GM19035 (cell line): ENCODE measurements around the gene DCAF5.

ENCODE experiments used
- ATAC-seq: cut with Tn5 transposase; IDR thresholded peaks from one replicate; pipeline ENCODE4 v1.9.1; 2021; ENCODE audit not compliant: unreplicated experiment

DCAF5 gene

DNA sequence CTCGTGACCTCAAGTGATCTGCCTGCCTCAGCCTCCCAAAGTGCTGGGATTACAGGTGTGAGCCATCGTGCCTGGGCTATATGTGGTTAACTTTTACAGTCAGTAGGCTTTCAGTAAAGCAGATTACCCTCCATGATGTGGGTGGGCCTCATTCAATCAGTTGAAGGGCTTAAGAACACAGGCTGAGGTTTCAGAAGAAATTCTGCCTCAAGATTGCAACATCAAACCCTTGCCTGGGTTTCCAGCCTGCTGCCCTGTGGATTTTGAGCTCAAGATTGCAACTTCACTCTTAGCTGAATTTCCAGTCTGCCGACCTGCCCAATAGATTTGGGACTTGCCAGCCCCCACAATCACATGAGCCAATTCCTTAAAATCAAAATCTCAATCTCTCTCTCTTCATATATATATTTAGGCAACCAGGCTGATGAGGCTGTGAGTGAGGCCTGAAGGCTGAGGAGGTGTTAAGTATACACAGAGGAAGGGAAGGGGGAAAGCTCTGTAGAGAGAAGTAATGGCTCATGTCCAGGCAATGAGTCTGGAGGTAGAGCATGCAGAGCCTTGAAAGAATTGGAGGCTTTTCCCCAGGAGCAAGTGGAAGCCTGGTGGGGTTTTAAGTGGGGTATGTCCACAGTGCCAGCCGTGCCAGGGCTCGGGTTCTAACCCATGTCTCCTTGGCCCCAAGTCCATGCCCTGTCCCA, 140.5 kb downstream of the DCAF5 start:
- no peak for ATAC-seq

DNA sequence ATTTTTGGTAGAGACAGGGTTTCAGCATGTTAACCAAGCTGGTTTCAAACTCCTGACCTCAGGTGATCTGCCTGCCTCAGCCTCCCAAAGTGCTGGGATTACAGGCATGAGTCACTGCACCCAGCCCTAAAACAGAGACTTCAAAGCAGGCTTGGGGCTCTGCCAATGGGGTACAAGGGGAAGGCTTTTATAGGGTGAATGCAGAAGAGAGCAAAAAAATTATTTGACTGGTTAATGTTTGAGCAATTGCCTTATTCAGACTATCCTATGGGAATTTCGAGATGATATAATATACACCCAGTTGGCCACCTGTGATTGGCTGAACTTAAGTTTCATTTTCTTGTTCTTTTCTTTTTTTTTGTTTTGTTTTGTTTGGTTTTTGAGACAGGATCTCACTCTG, 142.3 kb downstream of the DCAF5 start:
- no peak for ATAC-seq

DNA sequence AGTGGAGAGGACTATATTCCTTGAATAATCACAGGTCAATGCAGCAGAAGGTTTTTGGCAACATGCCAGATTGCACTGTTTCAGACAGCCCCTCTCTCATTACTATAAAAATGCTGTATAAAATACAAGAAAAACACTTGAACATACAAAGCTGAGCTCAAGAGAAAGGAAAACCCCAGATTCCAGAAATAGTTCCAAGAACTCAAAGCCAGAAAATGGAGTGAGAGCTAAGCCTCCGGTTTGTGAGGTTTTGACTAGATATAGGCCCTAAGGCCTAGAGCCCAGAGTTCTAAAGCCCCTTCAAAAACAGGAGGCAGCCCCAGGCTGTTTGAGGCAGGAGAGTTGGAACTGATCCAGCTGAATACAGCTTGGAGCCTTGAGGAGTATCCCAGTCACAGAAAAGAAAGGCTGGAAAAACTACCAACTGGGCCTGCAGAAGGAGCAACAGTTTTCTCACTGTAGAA, 144.5 kb downstream of the DCAF5 start:
- no peak for ATAC-seq

DNA sequence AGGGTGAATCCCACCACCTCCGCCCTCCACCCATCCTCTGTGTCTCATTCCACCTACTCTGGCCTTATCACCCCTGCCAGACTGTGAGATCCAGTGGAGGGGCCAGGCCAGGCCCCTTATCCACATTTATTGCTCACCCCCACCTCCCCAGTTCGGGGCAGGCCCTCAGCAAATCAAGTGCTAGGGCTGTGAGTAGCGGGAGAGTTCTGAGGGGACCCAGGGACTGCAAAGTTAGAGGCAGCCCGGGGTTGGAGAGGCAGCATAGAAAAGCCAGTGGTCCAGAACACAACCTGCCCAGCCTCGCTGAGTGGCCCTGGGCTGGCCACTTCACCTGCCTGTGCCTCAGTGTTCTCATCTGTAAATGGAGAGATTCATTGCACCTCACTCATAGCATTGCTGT, 146.6 kb downstream of the DCAF5 start:
- ATAC-seq = no peak

DNA sequence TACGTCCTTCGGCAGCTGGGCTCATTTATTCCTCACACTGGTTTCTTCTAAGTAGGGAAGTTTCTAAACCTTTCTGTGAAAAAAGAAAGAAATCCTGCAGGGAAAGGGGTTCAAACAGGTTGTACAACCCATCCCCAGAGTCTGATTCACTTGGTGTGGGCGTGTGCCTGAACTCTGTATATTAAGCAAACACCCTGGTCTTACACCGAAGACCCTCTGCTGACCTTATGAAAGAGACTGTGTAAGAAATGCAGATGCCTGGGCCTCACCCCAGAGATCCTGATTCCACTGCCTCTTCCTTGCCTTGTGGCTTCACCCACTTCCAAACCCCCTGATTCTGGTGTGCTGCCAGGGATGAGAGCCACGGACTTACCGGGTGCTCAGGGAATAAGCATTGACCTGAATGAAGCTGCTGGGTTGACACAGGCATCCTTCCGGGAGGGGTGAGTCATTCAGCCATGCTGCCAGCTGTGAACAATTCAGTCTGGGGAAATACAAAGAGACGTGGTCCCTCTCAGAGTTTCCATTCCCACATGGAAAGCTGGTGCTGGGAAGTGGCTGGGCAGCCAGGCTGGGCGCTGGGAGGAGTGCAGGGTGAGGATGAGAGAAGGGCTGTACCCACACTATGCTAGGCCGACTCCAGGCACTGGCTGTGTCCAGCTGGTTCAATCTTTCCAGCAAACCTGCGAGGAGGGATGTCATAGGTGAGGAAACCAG, 147.3 kb downstream of the DCAF5 start:
- no peak for ATAC-seq

DNA sequence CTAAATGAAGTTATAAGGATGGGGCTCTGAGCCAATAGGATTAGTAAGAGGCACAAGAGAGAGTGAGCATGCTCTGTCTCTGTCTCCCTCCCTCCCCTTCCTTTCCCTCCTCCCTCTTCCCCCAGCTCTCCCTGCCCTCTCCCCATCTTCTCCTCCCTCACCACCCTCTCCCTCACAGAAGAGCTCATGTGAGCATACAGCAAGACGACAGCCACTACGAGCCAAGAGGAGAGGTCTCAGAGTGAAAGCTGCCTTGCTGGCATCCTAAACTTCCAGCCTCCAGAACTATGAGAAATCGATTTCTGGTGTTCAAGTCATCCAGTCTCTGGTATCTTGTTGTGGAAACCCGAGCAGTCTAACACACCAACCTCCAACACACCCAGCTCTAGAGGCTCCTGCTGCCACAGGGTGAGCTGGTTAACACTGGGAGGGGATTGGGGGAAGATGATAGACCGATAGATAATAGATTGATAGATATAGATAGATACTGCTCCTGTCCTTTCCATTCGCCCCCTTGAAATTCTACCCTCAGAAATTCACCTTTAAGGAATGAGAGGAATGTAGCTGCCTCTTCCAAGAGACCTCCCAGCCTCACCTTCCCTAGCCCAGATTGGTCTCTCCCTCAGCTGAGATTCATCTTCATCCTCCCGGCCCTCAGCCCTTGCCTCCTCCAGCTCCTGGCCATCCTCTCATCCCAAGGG, 148.0 kb downstream of the DCAF5 start:
- ATAC-seq = no peak

GRCh38 chr14:69003626-69004025, 149.3 kb downstream of the DCAF5 start:
- no peak for ATAC-seq

DNA sequence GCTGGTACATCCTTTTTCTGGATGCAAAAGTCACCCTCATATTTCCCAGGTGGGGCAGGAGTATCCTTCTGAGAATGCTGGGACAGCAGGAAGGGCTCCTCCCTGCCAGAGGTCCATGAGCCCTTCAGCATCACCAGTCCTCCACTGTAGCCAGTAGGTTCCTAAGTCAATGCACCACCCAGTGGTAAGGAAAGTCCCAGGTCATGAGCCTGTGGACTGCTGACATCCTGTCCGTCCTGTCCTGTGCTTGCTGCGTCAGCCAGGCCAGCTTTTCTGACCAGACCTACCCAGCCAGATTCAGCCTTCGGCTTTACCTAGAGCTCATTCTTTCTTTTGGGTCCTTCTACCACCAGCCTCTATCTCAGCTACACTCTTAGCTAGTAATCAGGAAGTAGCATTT, 150.8 kb downstream of the DCAF5 start:
- no peak for ATAC-seq

GRCh38 chr14:69001375-69001774, 151.5 kb downstream of the DCAF5 start:
- ATAC-seq = no peak
